ENCODE data around the gene SLC66A1.
"Not testable (repeated sequence)": the region's sequence is repeated elsewhere in the genome, so short reads cannot be mapped to it uniquely, and the experiment has no call there.

Gene SLC66A1

GRCh38 chr1:19311931-19312781, at the start of gene SLC66A1, which contains the start of gene AKR7A2:
TSS of gene SLC66A1 (plus strand) at chr1:19312326. CDS start at chr1:19317678, 5,352 bp downstream.
TSS of gene AKR7A2 (minus strand) at chr1:19312144. CDS start at chr1:19312124, 20 bp downstream.
- peak; percentile 85 for DNase-seq

GRCh38 chr1:19262744-19263143, 49.4 kb upstream of the SLC66A1 start:
- no peak for DNase-seq

DNA sequence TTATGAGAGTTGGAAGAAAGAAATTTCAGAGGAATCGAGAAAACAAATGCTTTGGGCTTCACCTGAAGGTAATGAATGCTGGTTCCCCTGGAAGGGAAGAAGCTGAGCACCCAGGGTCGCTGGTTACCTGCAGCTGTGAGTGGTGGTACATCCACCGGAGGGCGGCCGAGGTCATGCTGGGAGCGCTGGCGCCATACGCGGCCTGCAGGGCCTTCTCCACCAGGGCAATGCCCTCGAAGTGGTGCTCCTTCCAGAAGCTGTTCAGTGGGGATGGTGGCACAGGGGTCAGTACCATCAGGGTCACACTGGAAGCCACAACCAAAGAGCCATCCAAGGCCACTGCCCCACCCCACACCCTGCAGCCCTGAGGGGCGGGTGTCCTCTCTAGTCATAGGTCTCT, 43.7 kb upstream of the SLC66A1 start:
- no peak for DNase-seq

- DNase-seq: not testable (repeated sequence)
Measured at GRCh38 chr1:19269427-19270342, 42.4 kb upstream of the SLC66A1 start.

GRCh38 chr1:19270343-19270730, 41.8 kb upstream of the SLC66A1 start:
- DNase-seq: not testable (repeated sequence)

DNA sequence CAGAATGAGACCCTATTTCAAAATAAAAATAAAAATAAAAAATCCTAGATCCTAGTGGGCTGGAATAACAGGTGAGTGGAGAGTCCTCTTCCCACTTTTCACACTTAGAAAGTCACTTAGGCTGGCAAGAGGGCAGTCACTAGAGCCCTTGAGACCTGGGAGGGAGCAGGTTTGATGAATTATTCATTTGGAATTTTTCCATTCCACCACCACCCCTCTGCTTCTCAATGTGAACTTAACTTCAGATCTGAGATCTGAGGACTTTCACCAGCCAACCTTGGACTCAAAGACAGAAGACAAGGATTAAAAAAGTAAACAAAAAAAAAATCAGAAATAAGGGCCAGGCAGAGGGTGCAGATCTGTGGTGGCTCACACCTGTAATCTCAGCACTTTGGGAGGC, 40.1 kb upstream of the SLC66A1 start:
- DNase-seq: no peak

- DNase-seq: no peak
Measured at GRCh38 chr1:19273106-19273843, 38.9 kb upstream of the SLC66A1 start.

DNA sequence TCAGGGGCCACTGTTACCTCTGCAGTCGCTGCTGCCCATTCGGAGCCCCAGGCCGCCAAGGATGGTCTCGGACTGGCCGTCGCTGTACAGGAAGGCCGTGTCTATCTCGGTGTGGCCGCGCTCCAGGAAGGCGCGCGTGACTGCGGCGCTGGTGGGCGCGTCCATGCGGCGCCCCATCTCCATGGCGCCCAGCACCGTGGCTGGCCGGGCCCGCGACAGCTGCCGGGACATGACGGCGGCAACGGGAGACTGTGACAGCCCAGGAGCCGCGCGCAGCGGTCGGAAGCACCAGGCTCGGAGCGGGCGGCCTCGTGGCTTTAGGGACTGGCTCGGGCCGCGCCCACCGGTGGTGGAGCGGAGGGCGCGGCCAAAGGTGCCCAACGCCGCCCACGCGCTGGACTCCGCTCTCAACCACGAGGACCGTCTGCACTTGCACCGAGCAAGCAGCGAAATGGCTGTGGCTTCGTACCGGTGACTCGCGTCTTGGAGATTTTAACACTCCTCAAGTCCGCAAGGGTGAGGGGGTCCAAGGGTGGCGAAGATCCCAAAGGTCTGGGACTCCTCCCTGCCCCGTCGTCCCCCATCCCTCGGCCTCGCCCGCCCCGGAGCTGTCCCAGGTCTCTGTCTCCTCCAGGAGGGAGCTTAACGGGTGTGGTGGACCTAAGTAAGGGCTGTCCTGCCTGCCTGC, 38.1 kb upstream of the SLC66A1 start:
- not testable (repeated sequence) for DNase-seq

DNA sequence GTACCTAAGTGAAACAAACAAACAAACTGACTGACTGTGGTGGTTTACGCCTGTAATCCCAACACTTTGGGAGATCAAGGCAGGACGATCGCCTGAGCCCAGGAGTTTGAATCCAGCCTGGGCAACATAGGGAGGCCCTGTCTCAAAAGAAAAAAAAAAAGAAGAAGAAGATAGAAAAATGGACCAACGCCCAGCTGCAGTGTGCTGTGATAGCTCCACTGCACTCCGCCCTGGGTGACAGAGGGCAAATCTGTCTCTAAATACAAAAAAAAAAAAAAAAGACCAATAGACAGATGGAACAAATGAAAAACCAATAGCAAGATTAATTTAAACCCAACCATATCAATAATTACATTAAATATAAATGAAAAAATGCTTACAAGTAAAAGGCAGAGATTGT, 37.5 kb upstream of the SLC66A1 start:
- no peak for DNase-seq

GRCh38 chr1:19283891-19284290, 28.2 kb upstream of the SLC66A1 start:
- DNase-seq: no peak

GRCh38 chr1:19284881-19285280, 27.2 kb upstream of the SLC66A1 start:
- DNase-seq: no peak

DNA sequence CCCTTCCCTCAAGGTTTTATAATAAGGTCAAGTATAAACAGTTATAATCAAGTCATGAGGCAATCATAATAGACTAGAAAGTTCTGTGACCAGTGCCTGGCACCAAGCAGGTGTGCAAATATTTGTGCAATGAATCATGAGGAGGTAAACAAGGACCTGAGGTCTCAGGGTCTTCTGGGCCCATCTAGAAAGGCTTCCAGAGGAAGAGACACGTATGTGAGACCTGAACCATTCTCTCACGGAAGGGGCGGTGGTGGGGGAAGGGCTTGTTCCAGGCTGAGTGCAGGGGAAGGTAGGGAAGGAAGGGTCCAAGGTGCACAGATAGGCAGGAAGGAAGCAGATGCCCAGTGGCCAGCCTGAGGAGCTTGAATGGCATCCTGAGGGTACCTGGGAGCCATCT, 26.8 kb upstream of the SLC66A1 start:
- not testable (repeated sequence) for DNase-seq

GRCh38 chr1:19285807-19286206, 26.3 kb upstream of the SLC66A1 start:
- not testable (repeated sequence) for DNase-seq

DNA sequence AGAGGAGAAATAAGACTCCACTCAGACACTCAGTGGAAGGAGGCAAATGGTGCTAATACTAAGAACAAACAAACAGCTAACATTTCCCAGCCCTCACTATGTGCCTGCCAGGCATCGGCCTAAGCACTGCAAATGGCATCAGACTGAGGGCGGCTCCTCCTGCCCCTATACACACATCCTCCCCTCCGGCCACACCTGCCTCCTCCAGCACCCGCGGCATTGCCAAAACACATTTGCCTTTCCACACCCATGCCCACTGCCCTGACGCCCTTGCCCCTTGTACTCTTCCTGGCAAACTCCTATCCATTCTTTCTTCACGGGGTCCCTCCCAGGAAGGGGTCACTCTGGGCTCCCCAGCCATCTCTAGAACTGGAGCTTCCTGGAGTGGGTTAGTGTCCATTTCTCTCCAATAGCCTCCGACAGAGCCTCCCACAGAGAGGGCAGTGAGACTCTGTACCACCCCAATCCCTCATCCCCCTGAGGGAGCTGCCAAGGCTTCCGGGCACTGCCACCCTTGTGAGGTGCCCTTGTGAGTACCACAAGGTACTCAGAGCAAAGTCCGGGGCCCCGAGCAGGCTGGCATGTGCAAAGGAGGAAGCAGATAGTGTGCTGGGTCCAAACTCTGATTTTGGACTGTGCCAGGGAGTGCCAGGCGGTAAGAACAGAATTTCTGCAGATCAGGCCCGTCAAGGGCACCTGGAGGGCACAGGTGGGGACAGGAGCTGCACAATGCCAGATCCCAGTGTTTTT, 24.5 kb upstream of the SLC66A1 start:
- no peak for DNase-seq

DNA sequence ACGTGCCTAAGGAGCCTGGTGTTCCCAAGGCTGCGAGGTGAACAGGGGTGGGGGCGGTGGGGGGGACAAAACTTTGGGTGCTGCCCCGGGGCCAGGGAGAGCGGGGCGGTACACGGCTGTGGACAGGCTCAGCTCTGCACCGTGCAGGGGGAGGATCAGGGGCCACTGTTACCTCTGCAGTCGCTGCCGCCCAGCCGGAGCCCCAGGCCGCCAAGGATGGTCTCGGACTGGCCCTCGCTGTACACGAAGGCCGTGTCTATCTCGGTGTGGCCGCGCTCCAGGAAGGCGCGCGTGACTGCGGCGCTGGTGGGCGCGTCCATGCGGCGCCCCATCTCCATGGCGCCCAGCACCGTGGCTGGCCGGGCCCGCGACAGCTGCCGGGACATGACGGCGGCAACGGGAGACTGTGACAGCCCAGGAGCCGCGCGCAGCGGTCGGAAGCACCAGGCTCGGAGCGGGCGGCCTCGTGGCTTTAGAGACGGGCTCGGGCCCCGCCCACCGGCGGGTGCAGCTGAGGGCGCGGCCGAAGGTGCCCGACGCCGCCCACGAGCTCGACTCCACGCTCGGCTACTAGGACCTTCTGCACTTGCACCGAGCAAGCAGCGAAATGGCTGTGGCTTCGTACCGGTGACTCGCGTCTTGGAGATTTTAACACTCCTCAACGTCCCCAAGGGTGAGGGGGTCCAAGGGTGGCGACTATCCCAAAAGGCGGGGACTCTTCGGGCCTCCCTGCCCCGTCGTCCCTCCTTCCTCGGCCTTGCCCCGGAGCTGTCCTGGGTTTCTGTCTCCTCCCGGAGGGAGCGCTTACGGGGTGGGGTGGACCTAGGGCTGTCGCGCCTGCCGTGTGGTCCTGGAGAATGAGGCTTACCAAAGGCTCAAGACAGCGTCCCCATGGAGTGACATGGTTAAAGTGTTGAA, 23.5 kb upstream of the SLC66A1 start, which contains the start of gene AKR7A3:
AKR7A3 (minus strand) TSS at position 447 of the 918 bp plus-strand sequence; CDS start at position 386, 61 bp downstream.
- DNase-seq: not testable (repeated sequence)

DNA sequence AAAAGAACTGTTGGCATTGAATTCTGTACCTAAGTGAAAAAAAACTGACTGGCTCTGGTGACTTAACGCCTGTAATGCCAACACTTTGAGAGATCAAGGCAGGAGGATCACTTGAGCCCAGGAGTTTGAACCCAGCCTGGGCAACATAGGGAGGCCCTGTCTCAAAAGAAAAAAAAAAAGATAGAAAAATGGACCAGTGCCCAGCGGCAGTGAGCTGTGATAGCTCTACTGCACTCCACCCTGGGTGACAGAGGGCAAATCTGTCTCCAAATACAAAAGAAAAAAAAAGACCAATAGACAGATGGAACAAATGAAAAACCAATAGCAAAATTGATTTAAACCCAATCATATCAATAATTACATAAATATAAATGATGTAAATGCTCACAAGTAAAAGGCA, 22.9 kb upstream of the SLC66A1 start:
- no peak for DNase-seq

DNA sequence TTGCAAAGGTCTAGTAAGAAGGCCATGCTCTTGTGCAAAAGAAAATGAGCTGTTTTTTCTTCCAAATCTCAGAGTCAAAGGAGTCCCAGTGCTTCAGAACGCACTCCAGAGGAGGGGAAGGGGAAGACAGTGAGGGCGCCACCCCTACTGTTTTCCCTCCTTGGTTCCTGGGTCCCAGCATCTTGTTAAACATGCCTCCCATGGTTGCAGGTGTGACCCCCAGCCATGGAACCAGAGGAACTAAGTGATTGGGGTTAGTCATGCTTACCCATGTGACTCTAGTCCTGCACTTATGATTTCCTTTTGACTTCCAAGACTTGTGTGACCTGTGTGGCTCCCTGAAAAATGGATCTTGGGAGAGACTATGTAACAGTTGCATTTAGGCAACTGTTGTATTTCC, 17.5 kb upstream of the SLC66A1 start:
- DNase-seq: no peak

DNA sequence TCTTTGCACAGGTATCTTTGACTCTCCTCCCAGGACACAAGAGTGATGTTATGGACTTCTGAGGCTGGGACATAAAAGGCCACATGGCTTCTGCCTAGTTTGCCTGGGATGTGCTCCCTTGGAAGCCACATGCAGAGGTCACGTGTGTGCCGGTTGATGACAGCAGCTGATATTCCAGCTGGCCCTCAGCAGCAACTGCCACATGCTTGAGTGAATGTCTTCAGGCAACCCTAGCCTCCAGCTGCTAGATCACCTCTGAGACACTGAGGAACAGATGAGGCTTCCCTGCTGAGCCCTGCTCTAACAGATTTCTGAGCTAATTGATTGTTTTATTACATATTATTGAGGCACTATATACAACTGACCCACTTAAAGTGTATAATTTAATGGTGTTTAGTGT, 11.9 kb upstream of the SLC66A1 start:
- DNase-seq: peak; percentile 86

- DNase-seq: not testable (repeated sequence)
Measured at GRCh38 chr1:19304081-19304480, 8.0 kb upstream of the SLC66A1 start.

DNA sequence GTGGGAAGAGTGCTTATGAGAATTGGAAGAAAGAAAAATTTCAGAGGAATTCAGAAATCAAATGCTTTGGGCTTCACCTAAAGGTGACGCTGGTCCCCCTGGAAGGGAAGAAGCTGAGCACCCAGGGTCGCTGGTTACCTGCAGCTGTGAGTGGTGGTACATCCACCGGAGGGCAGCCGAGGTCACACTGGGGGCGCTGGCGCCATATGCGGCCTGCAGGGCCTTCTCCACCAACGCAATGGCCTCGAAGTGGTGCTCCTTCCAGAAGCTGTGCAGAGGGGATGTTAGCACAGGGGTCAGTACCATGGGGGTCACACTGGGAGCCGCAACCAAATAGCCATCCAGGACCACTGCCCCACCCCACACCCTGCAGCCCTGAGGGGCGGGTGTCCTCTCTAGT, 6.2 kb upstream of the SLC66A1 start:
- DNase-seq: no peak
